ENCODE results near the gene NLRP13.

- no peak for TF ChIP-seq EZH2phosphoT487 (IDR thresholded peaks at IDR 0.05; ENCODE audit: insufficient read depth, low read depth)
- TF ChIP-seq EZH2 (IDR thresholded peaks at IDR 0.05; ENCODE audit: insufficient read depth, poor library complexity, severe bottlenecking) = no peak
Observed at GRCh38 chr19:55912916-55913315, 19.2 kb downstream of the NLRP13 start.

Data from GM23248 (cell line).